HG03354 (cell line): ENCODE measurements around the gene PRKACA.

ENCODE experiments used
- ATAC-seq: cut with Tn5 transposase; IDR thresholded peaks from one replicate; pipeline ENCODE4 v1.9.1; 2021; ENCODE audit warnings: mild to moderate bottlenecking; ENCODE audit not compliant: unreplicated experiment, poor library complexity, severe bottlenecking

PRKACA gene

GRCh38 chr19:14117668-14118164 lies at the start of gene PRKACA:
Gene PRKACA, minus strand, starts transcription at chr19:14117762. Its CDS starts 215 bp downstream, at chr19:14117547.
- peak; percentile 93 for ATAC-seq

DNA sequence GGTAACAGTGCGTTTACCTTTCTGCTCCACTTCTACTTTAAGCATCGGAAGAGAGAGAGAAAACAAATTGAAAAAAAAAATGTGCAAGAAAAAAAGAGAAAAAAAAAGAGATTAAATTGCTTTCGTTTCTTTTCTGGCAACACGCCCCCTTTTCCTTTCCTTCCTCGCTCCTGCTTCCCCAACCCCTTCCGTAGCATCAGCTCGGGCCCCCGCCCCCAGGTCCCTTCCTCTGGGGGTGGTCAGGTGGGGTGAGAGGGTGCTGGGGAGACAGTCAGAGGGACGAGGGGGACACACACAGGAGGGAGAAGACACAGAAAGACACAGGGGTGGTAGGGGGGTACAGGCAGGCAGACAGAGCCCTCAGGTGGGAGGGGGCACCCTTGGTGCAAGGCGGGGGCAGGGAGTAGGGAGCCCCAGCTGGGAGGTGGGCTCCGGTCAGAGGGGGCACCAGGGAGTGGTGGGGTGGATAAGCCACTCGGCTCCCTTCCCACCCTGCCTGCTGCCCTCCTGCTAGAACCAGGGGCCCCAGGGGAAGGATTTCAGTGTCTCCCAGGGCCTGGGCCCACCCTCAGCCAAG lies 49.5 kb upstream of the PRKACA start:
- ATAC-seq: no peak

DNA sequence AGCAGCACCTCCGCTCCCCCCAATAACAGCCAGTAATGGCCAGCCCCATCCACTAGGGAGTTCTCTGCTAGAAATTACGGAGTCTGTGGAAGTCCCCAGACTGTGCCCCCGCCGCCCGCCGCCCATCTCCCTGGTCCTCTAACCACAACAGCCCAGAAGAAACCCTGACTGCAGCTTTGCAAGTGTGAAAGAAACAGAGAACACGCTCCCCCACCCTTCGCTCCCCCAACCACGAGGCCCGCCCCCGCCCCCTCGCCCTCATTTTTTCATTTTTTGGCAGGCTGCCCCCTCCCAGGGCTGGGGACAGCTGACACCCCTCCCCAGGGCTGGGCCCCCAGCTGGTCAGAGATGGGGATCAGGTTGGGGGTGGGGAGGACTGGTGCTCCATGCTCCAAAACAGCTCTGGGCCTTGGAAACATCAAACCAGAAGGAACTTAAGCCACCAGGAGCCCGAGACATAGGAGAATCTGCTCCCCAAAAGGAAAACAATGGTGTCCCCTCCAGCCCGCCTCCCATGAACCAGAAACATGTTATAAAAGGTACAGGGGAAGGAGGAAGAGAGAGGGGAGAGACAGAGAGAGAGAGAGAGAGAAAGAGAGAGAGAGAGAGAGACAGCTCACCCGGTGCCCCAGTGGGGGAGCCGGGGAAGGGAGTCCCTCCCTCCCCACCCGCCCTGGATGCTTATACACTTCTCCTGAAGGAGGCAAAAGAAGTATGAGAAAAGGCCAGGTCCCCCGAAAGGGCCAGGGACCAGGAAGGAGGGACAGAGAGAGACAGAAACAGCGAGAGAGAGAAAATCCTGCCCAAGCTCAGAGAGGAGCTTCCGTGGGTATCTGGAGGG lies 48.6 kb upstream of the PRKACA start:
- ATAC-seq: no peak

GRCh38 chr19:14164724-14165493 lies 47.3 kb upstream of the PRKACA start:
- ATAC-seq: no peak

GRCh38 chr19:14164082-14164481 lies 46.5 kb upstream of the PRKACA start:
- ATAC-seq: no peak

GRCh38 chr19:14162871-14163297 lies 45.3 kb upstream of the PRKACA start:
- no peak for ATAC-seq

DNA sequence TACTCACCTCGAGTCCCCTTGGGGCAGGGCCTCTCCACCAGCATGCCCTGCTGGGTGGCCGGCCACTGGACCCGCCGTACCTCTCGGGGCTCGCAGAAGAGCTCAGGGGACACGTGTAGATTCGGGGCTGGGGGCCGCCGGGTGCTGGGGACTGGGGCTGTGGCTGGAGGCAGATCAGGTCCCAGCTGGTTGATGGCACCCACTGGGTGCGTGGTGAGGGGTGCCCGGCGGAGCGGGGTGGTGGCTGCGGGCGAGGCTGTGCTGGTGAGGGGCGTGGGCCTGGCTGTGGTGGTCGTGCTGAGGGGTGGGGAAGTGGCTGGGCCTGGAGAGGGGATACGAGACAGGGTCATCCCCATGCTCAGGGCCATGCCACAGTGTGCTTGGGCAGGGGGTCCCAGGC lies 43.7 kb upstream of the PRKACA start:
- no peak for ATAC-seq

GRCh38 chr19:14160017-14160703 lies 42.6 kb upstream of the PRKACA start:
- ATAC-seq: no peak

DNA sequence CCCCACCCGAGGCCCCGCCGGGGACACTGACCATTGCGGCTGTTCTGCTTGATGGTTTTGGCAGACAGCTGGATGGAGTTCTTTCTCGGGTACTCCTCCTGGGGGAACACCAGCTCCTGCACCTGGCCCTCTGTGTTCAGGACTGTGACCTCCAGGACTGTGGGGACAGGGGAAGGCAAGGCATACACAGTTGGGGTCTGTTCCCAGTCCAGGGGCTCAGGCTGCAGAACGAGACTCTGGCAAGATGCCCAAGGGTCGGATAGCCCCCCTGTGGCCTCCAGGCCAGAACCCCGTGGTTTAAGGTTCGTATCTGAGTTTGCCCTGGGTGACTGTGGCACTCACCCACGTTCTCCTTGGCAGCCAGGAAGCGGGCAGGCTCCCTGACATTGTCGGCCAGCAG lies 41.5 kb upstream of the PRKACA start:
- no peak for ATAC-seq

GRCh38 chr19:14158276-14159023 lies 40.9 kb upstream of the PRKACA start:
- no peak for ATAC-seq

DNA sequence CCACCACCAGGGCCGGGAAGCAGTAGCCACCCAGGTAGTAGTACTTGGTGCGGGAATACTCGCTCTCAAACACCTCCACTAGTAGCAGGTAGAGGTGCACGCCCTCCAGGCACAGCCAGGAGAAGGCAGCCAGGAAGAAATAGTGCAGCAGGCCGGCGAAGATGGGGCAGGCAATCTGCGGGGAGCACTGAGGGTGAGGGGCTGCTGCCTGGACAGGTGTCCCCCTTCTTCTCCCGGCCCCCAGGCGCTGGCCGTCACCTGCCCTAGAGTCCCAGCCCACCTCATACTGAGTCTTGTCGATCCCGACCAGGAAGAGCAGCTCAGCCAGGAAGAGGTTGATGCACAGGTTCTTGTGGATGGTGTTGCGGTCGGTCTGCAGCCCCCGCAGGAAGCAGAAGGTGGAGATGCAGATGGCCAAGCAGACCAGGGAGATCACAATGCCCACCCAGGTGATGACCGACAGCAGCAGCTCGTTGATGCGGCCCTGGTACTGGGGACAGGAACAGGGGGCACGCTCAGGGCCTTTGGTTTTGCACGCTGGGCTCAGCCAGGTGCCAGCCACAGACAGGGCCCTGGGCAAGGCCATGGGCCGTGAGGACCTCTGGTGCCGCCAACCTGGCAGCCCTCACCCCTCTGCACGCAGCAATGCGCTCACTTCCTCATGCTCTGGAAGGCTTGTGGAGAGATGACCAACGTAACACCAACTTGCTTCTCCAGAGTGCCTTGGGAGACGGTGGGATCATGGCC lies 39.6 kb upstream of the PRKACA start:
- ATAC-seq: no peak

- ATAC-seq: no peak
Observed at GRCh38 chr19:14156122-14156521, 38.6 kb upstream of the PRKACA start.

GRCh38 chr19:14155371-14155770 lies 37.8 kb upstream of the PRKACA start:
- no peak for ATAC-seq

DNA sequence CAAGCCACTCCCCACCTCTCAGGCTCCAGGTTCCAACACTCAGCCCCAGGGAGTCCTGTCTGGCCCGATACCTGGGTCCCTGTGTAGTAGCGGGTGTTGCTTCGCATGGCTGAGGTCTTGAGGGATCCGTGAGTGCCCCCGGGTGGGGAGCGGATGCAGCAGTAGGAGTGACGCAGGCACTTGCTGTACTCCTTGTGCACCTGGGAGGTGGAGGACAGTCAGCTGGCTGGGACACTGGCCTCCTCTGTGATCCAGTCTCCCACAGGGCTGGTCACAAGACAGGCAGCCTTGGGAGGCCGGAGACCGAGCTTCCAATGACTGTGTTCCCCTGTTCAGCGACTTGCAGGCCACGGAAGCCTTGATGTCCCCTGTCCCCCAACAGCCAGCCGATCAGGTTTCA lies 35.2 kb upstream of the PRKACA start:
- ATAC-seq: no peak

DNA sequence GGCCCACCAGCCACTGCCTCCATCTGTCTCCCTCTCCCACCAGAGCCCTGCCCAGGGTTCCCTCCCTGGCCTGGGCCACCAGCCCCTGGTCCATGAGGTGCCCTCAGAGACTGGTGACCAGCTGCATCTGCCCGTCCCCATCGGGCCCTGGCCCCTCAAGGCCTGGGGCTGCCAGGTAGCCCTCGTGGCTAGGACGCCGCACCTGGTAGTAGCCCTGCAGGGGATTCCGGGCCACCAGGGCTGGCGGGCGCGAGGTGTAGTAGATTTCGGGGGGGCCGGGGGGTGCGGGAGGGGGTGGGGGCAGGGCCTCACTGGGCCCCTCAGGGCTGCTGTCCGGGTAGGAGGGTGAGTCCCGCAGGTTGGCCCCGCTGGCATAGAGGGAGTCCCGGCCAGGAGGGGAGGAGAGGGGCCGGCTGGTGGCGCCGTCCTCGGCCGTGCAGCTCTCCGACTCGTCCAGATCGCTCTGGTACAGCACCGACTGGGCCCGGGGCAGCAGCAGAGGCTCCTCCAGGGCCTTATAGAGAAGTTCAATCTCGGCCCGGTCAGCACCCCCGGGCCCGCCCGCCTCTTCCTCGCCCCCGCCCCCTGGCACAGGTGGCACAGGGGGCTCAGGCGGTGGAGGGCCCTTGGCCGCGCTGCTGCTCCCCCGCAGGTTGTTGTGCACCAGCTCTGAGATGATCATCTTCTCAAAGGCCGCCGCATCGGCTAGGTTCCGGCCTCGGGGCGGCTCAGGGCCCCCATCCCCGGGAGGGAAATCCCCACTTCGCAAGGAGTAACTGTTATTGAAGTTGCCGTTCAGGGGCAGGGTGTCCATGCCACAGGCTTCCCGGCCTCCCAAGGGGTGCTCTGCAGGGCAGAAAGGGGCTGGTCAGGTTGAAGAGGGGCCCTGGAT lies 33.5 kb upstream of the PRKACA start:
- ATAC-seq: no peak

GRCh38 chr19:14150041-14150769 lies 32.6 kb upstream of the PRKACA start:
- ATAC-seq: no peak

- ATAC-seq: no peak
Observed at GRCh38 chr19:14149509-14149994, 32.0 kb upstream of the PRKACA start.
